HG03280 (cell line): ENCODE data around the gene LARGE2.

Source experiments
- ATAC-seq: cut with Tn5 transposase; IDR thresholded peaks from one replicate; pipeline ENCODE4 v1.9.1; 2021; ENCODE audit warnings: mild to moderate bottlenecking, moderate library complexity; ENCODE audit not compliant: unreplicated experiment

Gene LARGE2

DNA sequence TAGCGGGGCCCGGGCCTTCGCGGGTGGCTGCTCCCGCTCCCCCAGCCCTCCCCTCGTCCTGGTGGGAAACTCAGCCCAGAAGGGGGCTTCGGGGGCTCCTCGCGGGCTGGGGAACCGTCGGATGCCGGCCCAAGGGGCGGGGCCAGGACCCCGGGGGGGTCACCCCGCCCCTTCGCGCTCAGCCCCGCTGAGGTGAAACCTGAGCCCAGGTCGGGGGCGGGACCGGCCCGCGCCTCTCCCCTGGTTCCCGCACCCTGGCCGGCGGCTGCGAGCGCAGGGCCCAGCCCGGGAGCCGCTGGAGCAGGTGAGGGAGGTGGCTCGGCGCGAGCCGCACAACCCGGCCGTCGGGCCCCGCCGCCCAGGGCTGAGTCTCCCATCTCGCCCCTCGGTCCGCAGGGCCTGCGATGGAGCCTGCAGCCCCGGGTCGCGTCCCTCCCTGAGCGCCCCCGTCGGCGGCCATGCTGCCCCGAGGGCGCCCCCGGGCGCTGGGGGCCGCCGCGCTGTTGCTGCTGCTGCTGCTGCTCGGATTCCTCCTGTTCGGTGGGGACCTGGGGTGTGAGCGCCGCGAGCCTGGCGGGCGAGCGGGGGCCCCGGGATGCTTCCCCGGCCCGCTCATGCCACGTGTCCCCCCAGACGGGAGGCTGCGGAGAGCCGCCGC, at the start of gene LARGE2:
TSS of gene LARGE2 (plus strand) at position 232 of the 658 bp plus-strand sequence. CDS start at position 459, 227 bp downstream.
- ATAC-seq = no peak

DNA sequence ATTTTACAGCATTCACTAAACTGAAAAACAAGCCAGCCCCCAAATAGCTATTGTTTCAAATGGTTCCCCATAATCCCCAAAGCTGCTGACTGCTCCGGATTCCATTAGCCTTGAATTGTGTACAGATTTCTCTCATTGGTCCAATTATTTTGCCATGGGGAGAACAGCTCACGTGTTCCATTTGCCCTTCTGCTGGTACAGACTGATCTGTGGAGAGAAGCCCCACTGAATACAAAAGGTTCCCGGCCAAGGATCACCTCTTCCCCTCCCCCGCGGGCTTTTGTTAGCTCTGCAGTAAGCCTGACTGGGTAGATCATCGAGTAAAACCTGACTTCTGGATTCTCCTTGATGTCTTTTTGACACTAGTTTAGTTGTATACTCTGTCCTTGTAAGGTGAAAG, 46.1 kb upstream of the LARGE2 start:
- no peak for ATAC-seq

- ATAC-seq = no peak
Measured at GRCh38 chr11:45877221-45877620, 45.2 kb upstream of the LARGE2 start.

- no peak for ATAC-seq
Measured at GRCh38 chr11:45877845-45878244, 44.6 kb upstream of the LARGE2 start.

DNA sequence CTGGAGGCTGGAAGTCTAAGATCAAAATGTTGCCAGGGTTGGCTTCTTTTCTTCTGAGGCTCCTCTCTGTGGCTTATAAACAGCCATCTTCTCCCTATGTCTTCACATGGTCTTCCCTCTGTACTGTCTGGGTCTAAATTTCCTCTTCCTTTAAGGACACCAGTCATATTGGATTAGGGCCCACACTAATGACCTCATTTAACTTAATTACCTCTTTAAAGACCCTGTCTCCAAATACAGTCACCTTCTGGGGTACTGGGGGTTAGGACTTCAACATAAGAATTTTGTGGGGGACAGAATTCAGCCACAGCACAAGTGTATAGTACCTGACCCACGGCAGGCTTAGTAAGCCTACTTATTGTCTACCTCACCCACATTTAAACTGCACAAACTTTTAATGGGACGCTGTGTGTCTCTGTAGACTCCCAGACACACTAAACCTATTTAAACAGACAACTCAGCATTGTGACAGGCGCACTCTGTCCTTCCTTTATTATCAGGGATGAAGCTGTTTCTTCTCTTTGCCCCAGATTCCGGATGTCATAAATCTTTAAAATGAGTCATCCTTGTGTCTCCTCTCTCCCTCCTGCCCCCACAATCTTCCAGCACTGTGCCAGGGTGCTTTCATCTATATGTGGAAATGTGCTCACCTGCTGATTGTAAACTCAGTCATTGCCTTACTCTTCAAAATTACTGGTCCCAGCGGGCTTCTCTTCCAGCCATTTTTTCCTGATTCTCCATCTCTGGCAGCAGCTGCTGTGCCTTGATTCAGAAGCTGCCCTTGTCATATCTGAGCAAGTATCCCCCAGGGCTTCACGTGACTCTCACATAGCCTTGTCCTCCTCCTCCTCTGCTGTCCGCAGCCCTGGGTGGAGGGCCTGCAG, 42.4 kb upstream of the LARGE2 start:
- ATAC-seq = no peak

DNA sequence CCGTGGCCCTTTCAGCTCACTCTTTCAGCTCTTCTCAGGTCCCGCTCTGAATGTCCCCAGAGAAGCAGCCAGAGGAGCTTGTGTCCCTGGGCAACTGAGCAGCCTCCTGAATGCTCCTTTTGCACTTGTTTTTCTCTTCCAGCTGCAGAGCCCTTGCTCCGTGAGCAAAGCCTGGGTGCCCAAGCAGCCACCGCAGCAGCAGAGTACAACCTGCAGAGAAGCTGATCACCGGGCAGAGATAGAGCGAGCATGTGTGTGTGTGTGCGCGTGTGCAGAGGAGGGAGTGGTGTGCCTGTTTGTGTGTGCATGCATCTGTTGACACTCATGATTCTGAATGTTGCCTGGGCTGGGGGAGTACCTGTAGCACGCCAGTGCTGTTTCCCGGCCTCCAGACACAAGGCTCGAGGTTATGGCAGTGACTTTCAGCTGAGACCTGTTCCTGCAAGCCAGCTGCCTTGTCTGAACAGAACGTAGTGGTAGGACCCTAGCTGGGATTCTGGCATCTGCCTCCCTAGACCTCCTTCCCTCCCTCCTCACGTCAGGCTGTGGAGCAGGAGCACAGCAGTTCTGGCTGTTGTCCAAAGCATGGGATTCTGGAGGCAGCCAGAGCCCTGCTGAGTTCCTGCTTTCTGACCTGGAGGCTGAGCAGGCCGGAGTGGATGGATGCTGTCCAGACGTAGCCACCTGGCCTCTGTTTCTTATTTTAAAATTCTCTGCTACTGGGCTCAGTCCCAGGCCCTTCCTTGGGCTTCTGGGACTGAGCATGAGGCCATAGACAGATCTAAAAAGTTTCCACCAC, 41.5 kb upstream of the LARGE2 start:
- no peak for ATAC-seq

DNA sequence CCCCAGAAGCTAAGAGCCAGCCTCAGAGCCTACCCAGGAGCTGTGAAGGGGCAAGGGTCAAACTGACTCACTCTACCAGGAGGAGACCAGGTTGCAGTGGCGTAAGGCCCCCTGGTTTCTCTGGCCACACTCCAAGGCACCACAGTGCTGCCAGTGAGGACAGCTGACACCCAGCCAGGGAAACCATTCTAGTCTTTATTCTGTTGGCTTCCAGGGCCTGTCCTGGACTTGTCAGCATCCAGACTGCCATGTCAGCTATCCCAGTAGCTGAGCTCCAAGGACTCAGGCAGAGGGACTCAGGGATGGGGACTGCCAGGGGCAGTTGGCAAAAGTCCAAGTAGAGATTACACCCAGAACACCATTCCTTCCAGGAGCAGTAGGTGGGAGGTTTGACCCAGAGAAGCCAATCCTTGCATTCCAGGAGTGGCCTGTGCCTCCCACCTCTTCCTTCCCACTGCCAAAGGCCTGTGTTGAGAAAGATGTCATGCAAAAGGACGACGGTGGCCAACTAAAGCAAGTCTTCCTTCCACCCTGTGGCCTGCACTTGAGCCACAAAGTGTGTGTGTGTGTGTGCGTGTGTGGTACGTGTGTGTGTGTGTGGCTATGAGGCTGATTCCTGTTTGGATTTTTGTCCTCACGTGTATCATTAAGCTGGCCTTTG, 40.6 kb upstream of the LARGE2 start:
- ATAC-seq = no peak

DNA sequence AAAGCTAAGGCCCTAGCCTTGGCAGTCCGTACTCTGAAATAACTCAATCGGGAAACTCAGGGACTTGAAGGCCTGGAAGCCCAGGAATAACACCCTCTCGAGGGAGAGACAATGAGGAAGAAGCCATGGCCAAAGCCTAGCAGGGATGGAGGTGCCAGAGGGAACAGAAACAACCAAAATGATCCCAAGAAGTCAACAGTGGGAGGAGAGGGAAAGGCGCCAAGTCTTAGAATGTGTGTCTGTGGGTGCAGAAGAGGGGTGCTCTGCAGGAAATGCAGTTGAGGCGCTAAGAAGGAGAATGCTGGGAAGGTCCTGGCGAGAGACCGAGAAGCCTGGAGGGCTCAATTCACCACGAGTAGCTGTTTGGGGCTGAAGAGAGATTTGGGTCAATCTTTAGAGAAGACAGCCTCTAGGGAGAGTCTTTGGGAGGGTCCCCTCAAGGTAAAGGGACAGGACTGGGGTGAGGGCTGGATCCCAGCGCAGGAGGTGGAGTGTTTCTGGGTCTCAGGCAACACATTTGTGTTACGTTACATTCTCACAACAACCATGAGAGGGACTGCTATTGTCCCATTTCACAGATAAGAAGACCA, 37.8 kb upstream of the LARGE2 start:
- no peak for ATAC-seq

DNA sequence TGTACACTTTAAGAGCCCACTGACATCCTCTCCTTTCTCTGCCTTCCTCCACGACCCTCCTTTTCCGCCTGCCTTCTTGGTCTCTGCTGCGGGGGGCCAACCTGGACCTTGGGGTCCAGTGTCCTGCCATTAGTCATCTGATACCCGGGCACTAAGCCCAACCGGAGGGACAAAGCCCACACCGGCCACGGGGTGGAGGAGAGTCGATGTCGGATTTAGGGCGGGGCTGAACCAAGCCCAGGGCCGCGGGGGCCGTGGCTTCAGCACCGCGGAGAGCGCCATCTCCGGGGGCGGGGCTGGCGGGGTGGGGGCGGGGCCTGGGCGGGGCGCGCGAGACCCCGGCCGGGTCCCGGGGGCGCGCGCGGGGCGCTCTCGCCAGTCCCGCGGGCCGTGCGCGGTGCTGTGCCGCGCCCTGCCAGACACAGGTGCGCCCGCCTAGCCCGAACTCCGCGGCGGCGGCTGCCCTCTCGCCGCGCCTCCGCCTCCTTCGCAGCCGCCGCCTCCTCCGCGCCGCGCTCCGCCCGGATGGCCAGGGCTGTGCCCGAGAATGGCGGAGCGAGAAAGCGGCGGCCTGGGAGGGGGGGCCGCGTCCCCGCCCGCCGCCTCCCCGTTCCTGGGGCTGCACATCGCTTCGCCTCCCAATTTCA, 37.1 kb upstream of the LARGE2 start, which contains the start of gene MAPK8IP1:
TSS of gene MAPK8IP1 (plus strand) at position 378 of the 647 bp plus-strand sequence. CDS start at position 548, 170 bp downstream.
- ATAC-seq = peak; percentile 57

DNA sequence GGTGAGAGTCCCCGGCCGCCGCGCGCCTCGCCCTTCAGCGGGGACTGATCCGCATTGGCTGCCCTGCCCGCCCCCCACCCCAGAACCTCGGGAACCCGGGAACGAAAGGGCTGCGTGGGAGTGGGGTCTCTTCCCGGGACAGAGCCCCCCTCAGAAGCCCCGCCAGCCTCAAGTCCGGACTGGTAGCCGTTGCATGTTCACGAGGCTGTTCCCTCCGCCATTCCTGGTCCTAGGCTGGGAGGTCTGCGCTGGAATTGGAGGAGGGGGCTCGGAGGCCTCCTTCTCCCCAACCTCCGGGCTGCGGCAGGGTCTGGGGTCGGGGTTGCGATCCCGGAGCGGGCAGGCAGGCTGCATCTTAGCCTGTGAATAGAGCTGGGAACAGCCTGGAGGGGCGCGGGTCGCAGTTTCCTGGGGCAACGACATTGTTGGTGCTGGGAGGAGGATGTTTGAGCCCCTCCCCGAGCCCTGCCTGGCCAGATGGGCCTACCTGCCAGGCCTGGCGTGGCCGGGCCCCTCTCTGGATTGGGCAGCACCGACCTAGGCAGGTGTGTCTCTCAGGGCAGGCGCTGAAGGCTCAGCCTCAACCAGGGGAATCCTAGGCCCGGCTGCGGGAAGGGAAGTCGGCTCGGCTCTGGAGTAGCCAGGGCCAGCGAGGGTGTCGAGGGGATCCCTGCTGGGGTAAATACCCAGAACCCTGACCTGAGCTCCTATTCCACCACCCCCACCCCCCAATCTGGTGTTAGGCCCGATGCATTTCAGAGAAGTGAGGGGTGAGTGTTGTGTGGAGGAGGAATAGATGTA, 36.3 kb upstream of the LARGE2 start:
- ATAC-seq = peak; percentile 2

DNA sequence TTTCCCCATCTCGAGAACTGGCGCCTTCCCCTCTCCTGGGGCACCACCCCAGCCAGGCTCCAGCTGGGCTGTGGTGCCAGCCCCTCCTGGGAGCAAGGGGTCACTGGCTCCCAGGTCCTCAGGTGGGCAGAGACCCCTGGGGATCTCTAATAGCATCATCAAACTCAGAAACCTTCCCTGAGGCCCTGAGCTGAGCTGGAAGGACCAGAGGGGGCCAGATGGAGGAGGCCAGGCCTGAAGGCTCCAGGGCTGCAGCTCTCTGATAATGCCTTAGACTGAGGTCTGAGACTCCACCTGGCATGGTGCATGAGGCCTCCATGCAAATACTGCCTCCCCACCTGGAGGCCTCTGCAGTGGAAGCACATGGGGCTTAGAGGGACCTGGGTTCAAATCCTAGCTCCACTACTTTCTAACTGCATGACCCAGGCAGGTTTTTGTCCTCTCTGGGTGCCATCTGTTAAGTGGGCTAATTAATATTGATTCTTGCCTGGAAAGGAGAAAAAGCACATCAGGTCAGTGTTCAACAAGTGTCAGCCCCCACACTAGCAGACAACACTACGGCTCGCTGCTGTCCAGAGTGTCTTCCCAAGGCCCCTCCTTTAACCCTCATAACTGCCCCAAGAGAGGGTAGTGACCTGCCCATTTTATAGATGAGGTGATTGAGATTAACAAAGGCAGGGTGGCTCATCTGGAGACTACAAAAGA, 35.5 kb upstream of the LARGE2 start:
- no peak for ATAC-seq

DNA sequence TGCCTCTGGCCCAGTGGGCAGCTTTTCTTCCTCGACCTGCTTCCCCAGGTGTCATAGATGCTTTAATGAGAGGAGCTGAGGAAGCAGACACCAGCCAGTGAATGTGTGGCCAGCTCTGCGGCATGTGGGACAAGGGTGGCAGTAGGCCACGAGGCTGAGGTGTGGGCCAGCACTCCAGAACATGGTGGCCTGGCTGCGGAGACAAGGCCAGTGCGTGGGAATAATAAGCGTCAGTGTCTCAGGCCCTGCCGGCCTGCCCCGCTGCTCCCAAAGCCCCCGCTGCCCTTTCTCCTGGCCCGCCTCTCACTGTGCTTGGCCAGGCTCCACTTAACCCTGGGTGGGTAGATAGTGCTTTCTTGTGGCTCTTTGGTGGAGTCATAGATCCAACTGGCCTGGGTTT, 34.9 kb upstream of the LARGE2 start:
- no peak for ATAC-seq

DNA sequence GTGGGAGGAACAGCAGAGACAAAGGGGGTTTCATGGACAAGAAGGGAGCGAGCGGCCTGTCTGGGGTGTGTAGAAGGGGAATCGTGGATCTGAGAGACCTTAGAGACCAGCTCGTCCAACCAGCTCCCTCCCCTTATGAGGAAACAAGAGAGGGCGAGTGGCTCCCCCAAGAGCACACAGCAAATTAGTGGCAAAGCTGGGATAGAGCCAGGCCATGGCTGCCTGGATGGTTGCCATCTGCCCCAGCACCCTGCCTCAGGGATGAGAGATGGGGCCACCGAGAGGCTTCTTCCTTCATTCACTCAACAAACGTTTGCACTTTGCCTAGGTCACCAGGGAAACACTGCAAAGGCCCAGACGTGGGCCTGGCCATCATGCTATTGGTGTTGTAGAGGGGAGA, 32.9 kb upstream of the LARGE2 start:
- ATAC-seq = no peak

DNA sequence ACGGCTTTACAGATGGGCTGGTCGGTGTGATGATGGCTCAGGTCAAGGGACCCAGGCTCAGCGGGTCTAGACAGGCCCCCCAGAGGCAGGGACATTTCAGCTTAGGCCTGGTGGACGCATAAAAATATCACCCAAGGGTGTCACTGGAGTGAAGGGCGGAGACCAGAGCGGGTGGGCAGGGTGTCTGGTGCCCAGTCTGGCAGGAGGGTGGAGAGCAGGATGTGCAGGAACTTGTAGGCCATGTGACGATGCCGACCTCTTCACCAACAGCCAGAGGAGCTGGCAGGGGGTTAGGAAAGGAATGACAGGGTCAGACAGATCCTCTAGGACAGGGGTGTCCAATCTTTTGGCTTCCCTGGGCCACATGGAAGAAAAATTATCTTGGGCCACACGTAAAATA, 32.5 kb upstream of the LARGE2 start:
- ATAC-seq = no peak

- ATAC-seq = no peak
Measured at GRCh38 chr11:45890886-45891550, 31.4 kb upstream of the LARGE2 start.

DNA sequence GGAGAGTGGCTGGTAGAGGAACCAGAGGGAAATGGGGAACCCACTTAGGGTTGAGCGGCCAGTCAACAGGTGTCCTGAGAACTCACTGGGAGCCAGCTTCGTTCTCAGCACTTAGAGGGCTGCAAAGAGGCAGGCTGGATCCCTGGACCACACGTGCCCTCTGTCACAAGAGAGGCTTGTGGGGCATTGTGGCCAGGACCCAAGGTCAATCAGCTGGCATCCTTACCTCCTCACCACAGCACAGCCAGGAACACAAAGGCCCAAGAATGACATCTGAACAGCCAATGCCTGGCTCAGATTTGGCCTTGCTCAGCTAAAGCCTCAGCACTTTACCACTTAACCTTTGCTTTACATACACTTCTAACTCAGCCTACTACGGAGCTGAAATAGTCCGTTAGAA, 29.6 kb upstream of the LARGE2 start:
- ATAC-seq = no peak

DNA sequence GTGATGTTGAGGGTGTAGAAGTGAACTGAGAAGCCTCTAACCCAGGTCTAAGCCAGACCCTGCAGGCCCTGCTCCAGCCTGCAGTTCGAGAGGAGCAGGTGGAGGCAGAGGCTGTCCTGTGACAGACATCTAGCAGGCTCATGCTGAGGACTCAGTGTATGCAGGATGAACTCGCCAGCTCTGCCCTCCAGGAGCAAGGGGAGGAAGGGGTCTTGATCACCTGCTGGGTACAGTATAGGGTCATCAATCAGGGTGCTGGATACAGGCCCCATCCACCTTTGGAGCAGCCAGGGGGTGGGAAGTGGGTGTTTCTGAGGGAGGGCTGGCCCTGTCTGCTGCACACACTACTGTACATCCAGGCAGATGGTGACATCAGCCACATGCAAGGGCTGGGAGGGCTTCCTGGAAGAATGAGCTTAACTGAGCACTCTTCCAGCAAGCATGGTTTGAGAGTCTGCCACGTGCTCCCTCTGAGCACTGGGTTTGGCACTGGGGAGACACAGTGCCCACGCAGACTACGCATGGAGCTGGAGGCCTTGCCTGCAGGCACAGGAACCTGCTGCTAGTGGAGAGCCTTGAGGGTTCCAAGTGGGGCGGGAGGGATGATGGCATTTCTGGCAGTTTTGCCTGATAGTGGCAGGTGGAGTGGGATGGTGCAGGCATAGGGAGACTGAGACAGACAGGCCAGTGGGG, 27.8 kb upstream of the LARGE2 start:
- ATAC-seq = no peak
